ENCODE measurements around the gene SIAE. TPM values are rescaled to one million over a fixed set of nuclear protein-coding genes. Genes with fewer than 3 reads are reported as not detected.

The SIAE gene
- total and polyA plus RNA-seq, 7 donors: 9.1 to 21.8 (median 15.7) TPM

- peak in 3 of 4 donors; percentile 19 to 63 (median 37) for ATAC-seq
- TF ChIP-seq CTCF (IDR thresholded peaks at IDR 0.05): no peak
- no peaks in the 10 kb centered on the region for H3K4me1 ChIP-seq
- no peaks in the 10 kb centered on the region for H3K36me3 ChIP-seq (ENCODE audit: insufficient read depth in 1 of 2, low read depth in 1 of 2)
- H3K4me3 ChIP-seq: peak overlapping the region; percentile 61
- WGBS, 3 donors: 1% methylated on average over 41 to 45 of the region's 45 CpGs
- peaks cover 0 to 63% (median 3%) of the 10 kb centered on the region in 3 donors for H3K27me3 ChIP-seq (ENCODE audit: insufficient read depth in 3 of 3, low read length in 2 of 3)
- DNase-seq: peak; percentile 37 to 62
- no peak overlapping the region for H3K27ac ChIP-seq
- intact Hi-C loops (cut with DNase I): no loop called here
- H3K9me3 ChIP-seq: no peaks in the 10 kb centered on the region
Measured at GRCh38 chr11:124717786-124718651, 44.5 kb upstream of the SIAE start.

- peak overlapping the region; percentile 61 for H3K4me3 ChIP-seq
- H3K9me3 ChIP-seq: no peaks in the 10 kb centered on the region
- TF ChIP-seq CTCF (IDR thresholded peaks at IDR 0.05): no peak
- ATAC-seq: no peak
- intact Hi-C loops (cut with DNase I): no loop called here
- DNase-seq: no peak
- H3K4me1 ChIP-seq: no peaks in the 10 kb centered on the region
- no peak overlapping the region for H3K27ac ChIP-seq
- H3K27me3 ChIP-seq (ENCODE audit: insufficient read depth in 3 of 3, low read length in 2 of 3): peaks cover 0 to 59% (median 3%) of the 10 kb centered on the region in 3 donors
- WGBS, 3 donors: 38 to 48% (median 45%) methylated on average over 7 of the region's 7 CpGs
- H3K36me3 ChIP-seq (ENCODE audit: insufficient read depth in 1 of 2, low read depth in 1 of 2): no peaks in the 10 kb centered on the region
Measured at GRCh38 chr11:124717421-124717785, 43.9 kb upstream of the SIAE start.

GRCh38 chr11:124716591-124716990 lies 43.1 kb upstream of the SIAE start:
- intact Hi-C loops (cut with DNase I): no loop called here
- WGBS, 3 donors: 68 to 73% (median 70%) methylated on average over 3 of the region's 3 CpGs
- ATAC-seq: no peak
- Histone ChIP-seq H3K4me1 (no peaks in the 10 kb centered on the region), H3K36me3 (ENCODE audit: insufficient read depth in 1 of 2, low read depth in 1 of 2) (no peaks in the 10 kb centered on the region), H3K9me3 (no peaks in the 10 kb centered on the region), H3K27ac (no peak overlapping the region), H3K27me3 (ENCODE audit: insufficient read depth in 3 of 3, low read length in 2 of 3) (peaks cover 0 to 59% (median 0%) of the 10 kb centered on the region in 3 donors), H3K4me3 (no peak overlapping the region)
- no peak for TF ChIP-seq CTCF (IDR thresholded peaks at IDR 0.05)
- DNase-seq: no peak

GRCh38 chr11:124712392-124712791 lies 38.9 kb upstream of the SIAE start:
- 84 to 86% (median 85%) methylated on average over 3 of the region's 3 CpGs for WGBS, 3 donors
- Histone ChIP-seq H3K27ac (no peak overlapping the region), H3K4me1 (no peaks in the 10 kb centered on the region), H3K27me3 (ENCODE audit: insufficient read depth in 3 of 3, low read length in 2 of 3) (peaks cover 0 to 26% (median 0%) of the 10 kb centered on the region in 3 donors), H3K36me3 (ENCODE audit: insufficient read depth in 1 of 2, low read depth in 1 of 2) (no peaks in the 10 kb centered on the region), H3K4me3 (no peak overlapping the region), H3K9me3 (no peaks in the 10 kb centered on the region)
- DNase-seq (no peak), ATAC-seq (no peak)
- intact Hi-C loops (cut with DNase I): no loop called here
- no peak for TF ChIP-seq CTCF (IDR thresholded peaks at IDR 0.05)
